Ishikawa (cell line): ENCODE measurements around the gene DLEC1.

ENCODE experiments used
- CEBPB ChIP-seq: IDR thresholded peaks from 2 replicates; pipeline ENCODE4 v1.6.1; 2012
- CREB1 ChIP-seq: IDR thresholded peaks from 2 replicates; pipeline ENCODE4 v1.6.1; 2012; ENCODE audit warnings: low read depth
- EP300 ChIP-seq: IDR thresholded peaks from 2 replicates; pipeline ENCODE4 v1.6.1; 2012; ENCODE audit warnings: borderline replicate concordance
- FOXM1 ChIP-seq: IDR thresholded peaks from 2 replicates; pipeline ENCODE4 v1.6.1; 2012; ENCODE audit warnings: low read depth, borderline replicate concordance
- RAD21 ChIP-seq: IDR thresholded peaks from 2 replicates; pipeline ENCODE4 v1.6.1; 2012; ENCODE audit warnings: low read depth
- TAF1 ChIP-seq: IDR thresholded peaks from 2 replicates; pipeline ENCODE4 v1.6.1; 2012; ENCODE audit warnings: low read depth, mild to moderate bottlenecking
- TCF12 ChIP-seq: IDR thresholded peaks from 2 replicates; pipeline ENCODE4 v1.6.1; 2012; ENCODE audit warnings: low read depth
- TEAD4 ChIP-seq: IDR thresholded peaks from 2 replicates; pipeline ENCODE4 v1.6.1; 2012
- YY1 ChIP-seq: IDR thresholded peaks from 2 replicates; pipeline ENCODE4 v1.6.1; 2012; ENCODE audit warnings: low read depth
- TF ChIP-seq, protein P1 (sequence below): IDR thresholded peaks from 2 replicates; pipeline ENCODE4 v1.6.1; 2012
- TF ChIP-seq, protein P2 (sequence below): IDR thresholded peaks from 2 replicates; pipeline ENCODE4 v1.6.1; 2012; ENCODE audit warnings: low read depth, mild to moderate bottlenecking
- TF ChIP-seq, protein P3 (sequence below): IDR thresholded peaks from 2 replicates; pipeline ENCODE4 v1.6.1; 2012

DNA sequence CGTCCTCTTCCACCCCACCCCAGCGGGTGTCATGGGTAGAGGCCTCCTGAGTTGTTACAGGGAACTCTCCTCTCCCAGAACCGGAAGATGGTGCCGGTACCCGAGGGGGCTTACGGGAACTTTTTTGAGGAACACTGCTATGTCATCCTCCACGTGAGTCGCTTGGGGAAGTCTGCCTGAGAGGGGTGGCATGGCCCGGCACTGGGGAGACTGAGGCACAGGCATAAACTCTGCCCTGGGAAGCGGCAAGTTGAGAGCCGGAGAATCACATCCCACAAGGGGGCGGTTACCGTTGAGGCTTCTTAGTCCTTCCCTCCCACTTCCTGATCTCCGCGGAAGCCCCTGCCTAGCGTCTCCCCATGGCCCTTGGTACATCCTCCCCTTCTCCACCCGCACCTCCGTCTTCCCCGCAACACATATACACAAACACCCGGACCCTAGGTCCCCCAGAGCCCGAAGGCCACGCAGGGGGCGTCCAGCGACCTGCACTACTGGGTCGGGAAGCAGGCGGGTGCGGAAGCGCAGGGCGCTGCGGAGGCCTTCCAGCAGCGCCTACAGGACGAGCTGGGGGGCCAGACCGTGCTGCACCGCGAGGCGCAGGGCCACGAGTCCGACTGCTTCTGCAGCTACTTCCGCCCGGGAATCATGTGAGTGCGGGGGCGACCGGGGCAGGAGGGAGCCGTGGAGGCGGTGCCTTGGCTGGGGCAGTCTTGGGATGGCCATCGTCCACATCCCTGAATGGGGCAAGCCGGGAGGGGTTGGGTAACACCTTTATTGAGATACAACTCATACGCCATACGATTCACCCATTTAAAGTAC, 45.0 kb upstream of the DLEC1 start:
- no peak for TF ChIP-seq YY1
- no peak for TF ChIP-seq CEBPB
- no peak for TF ChIP-seq TAF1
- TF ChIP-seq, protein P1, sequence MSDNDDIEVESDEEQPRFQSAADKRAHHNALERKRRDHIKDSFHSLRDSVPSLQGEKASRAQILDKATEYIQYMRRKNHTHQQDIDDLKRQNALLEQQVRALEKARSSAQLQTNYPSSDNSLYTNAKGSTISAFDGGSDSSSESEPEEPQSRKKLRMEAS = no peak
- TF ChIP-seq, protein P2, sequence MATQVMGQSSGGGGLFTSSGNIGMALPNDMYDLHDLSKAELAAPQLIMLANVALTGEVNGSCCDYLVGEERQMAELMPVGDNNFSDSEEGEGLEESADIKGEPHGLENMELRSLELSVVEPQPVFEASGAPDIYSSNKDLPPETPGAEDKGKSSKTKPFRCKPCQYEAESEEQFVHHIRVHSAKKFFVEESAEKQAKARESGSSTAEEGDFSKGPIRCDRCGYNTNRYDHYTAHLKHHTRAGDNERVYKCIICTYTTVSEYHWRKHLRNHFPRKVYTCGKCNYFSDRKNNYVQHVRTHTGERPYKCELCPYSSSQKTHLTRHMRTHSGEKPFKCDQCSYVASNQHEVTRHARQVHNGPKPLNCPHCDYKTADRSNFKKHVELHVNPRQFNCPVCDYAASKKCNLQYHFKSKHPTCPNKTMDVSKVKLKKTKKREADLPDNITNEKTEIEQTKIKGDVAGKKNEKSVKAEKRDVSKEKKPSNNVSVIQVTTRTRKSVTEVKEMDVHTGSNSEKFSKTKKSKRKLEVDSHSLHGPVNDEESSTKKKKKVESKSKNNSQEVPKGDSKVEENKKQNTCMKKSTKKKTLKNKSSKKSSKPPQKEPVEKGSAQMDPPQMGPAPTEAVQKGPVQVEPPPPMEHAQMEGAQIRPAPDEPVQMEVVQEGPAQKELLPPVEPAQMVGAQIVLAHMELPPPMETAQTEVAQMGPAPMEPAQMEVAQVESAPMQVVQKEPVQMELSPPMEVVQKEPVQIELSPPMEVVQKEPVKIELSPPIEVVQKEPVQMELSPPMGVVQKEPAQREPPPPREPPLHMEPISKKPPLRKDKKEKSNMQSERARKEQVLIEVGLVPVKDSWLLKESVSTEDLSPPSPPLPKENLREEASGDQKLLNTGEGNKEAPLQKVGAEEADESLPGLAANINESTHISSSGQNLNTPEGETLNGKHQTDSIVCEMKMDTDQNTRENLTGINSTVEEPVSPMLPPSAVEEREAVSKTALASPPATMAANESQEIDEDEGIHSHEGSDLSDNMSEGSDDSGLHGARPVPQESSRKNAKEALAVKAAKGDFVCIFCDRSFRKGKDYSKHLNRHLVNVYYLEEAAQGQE = no peak
- no peak for TF ChIP-seq EP300
- no peak for TF ChIP-seq RAD21
- TF ChIP-seq TCF12 = no peak
- TF ChIP-seq, protein P3, sequence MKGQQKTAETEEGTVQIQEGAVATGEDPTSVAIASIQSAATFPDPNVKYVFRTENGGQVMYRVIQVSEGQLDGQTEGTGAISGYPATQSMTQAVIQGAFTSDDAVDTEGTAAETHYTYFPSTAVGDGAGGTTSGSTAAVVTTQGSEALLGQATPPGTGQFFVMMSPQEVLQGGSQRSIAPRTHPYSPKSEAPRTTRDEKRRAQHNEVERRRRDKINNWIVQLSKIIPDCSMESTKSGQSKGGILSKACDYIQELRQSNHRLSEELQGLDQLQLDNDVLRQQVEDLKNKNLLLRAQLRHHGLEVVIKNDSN = no peak
- no peak for TF ChIP-seq TEAD4
- TF ChIP-seq FOXM1 = no peak
- TF ChIP-seq CREB1 = no peak
